ENCODE measurements around the gene MZT2B.
"Not testable (repeated sequence)": the region's sequence is repeated elsewhere in the genome, so short reads cannot be mapped to it uniquely, and the experiment has no call there.

The MZT2B gene

DNA sequence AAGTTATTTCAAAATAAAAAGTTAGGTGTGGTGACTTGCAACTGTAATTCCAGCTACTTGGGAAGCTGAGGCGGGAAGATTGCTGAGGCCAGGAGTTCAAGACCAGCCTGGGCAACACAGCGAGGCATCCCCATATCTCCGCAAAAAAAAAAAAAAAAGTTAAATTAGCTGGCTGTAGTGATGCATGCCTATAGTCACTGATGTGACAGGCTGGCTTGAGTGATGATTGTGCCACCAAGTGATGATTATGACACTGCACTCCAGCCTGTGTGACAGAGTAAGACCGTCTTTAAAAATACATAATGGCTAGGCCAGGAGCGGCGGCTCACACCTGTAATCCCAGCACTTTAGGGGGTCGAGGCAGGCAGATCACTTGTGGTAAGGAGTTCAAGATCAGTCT lies 12.2 kb upstream of the MZT2B start:
- no peak for DNase-seq (ENCODE audit: low read depth in 2 of 2, low spot score in 1 of 2)

DNA sequence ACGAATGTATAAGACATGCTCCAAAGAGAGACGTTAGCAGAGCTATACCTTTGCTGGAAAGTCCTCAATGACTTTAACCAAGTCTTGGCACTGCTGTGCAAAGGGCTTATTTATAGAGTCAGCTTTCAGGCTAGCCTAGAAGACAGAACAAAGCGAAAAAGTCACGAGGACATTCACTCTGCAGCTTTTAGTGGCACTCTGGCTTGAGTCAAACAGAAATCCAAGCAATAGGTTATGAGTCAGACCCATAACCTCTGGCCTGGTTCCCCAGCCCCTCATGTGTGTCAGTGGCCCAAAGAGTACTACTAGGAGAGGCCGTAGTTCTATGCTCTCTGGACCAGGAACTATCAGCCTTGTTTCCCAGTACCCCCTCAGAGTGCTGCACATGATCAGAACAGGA lies 7.2 kb upstream of the MZT2B start:
- DNase-seq (ENCODE audit: low read depth in 2 of 2, low spot score in 1 of 2), result not testable (repeated sequence)

GRCh38 chr2:130180404-130181324 lies 1.4 kb upstream of the MZT2B start:
- not testable (repeated sequence) for DNase-seq (ENCODE audit: low read depth in 2 of 2, low spot score in 1 of 2)

DNA sequence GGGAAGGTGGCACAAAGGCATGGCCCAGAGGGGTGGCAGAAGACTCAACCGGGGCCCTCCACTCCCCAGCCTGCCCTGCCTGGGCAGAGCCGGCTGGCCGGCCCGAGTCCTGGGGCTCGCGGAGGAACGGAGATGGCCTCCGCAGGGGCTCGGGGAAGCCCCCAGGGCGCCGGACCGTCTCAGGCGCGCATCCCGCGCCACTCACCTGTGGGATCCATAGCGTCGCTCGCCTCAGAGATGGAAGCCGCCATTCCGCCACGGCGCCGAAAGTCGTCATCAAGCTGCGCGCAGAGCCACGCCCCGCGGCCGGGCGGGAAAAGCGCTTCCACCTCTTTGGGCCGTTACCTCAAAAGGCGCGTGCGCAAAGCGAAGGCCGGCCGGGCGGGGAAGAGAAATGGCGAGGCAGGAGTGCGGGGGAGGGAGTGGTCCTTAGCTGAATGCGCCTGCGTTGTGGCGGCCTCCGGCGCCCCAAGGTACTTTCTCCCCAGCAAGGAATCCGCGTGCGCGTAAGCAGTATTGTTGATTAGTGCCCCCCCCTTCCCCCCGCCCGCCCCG lies 660 bp upstream of the MZT2B start, which contains the start of gene SMPD4:
TSS of gene SMPD4 (minus strand) at position 278 of the 555 bp plus-strand sequence. CDS start 5,010 bp downstream, outside the sequence.
- peak; percentile 95 to 96 for DNase-seq (ENCODE audit: low read depth in 2 of 2, low spot score in 1 of 2)

- DNase-seq (ENCODE audit: low read depth in 2 of 2, low spot score in 1 of 2), result not testable (repeated sequence)
Measured at GRCh38 chr2:130182826-130183511, 907 bp downstream of the MZT2B start.

- DNase-seq (ENCODE audit: low read depth in 2 of 2, low spot score in 1 of 2), result no peak
Measured at GRCh38 chr2:130183512-130184373, 1.7 kb downstream of the MZT2B start.

DNA sequence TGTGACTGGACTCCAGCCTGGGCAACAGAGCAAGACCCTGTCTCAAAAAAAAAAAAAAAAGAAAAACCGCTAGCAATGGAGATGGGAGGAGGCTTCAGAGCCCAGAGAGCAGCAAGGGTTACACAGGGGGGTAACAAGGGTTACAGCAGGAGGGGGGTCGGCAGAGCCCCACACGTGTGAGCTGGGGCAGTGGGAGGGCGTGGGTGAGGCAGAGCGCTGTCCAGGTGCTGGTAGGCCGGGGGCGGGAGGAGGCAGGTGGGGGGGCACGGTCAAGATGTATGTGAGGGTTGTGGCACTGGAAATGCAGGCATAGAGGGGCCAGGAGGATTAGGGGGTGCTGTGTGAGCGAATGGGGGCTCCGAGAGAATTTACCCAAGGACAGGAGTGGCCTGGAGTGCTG lies 3.4 kb downstream of the MZT2B start:
- DNase-seq (ENCODE audit: low read depth in 2 of 2, low spot score in 1 of 2), result no peak

- no peak for DNase-seq (ENCODE audit: low read depth in 2 of 2, low spot score in 1 of 2)
Measured at GRCh38 chr2:130185896-130186295, 3.8 kb downstream of the MZT2B start.

DNA sequence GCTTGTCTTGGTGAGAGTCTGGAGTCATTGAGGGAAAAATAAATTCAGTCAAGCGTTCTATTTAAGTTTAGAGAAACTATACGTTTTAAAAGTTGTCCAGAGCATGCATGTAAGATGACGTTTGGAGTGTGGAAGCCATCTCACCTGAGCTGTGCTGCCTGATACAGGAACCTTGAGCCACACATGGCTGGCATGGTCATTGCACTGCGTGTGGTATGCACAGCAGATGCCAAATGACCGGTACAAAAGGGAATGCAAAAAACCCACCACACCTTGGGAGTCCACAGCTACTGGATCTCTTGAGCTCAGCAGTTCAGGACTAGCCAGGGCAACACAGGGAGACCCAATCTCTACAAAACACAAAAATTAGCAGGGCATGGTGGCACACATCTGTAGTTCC lies 4.3 kb downstream of the MZT2B start:
- no peak for DNase-seq (ENCODE audit: low read depth in 2 of 2, low spot score in 1 of 2)

DNA sequence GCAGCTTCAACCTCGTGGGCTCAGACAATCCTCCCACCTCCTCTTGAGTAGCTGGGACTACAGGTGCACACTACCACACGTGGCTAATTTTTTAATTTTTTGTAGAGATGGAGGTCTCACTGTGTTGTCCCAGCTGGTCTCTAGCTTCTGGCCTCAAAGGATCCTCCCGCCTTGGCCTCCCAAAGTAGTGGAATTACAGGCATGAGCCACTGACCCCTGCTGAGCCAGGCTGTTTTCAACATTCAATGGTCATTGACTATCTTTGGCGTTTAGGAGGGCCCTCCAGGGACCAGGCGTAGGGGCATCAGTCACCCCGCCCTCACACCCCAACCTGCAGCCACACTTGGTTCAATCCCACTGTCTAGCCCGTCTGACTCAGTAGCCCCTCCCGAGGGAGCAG lies 5.2 kb downstream of the MZT2B start:
- DNase-seq (ENCODE audit: low read depth in 2 of 2, low spot score in 1 of 2), result no peak

GRCh38 chr2:130187859-130188792 lies 6.1 kb downstream of the MZT2B start:
- DNase-seq (ENCODE audit: low read depth in 2 of 2, low spot score in 1 of 2), result not testable (repeated sequence)

- not testable (repeated sequence) for DNase-seq (ENCODE audit: low read depth in 2 of 2, low spot score in 1 of 2)
Measured at GRCh38 chr2:130188958-130189357, 6.9 kb downstream of the MZT2B start.

DNA sequence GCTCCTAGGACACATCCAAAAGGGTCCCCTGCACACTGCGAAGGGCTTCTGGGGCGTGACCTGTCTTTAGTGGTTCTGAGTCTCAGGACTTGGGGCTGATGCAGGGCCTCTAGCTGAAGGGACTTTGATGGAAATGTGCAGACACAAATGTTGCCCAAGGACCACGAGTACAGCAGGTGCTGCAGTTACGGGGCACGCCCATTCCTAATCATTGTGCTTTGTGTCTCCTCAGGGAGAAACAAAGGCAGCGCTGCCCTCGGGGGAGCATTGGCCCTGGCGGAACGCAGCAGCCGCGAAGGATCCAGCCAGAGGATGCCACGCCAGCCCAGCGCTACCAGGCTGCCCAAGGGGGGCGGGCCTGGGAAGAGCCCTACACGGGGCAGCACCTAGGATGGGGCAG lies 8.2 kb downstream of the MZT2B start:
- no peak for DNase-seq (ENCODE audit: low read depth in 2 of 2, low spot score in 1 of 2)

- DNase-seq (ENCODE audit: low read depth in 2 of 2, low spot score in 1 of 2), result not testable (repeated sequence)
Measured at GRCh38 chr2:130191319-130191718, 9.3 kb downstream of the MZT2B start.

GRCh38 chr2:130192451-130192850 lies 10.4 kb downstream of the MZT2B start:
- not testable (repeated sequence) for DNase-seq (ENCODE audit: low read depth in 2 of 2, low spot score in 1 of 2)

- not testable (repeated sequence) for DNase-seq (ENCODE audit: low read depth in 2 of 2, low spot score in 1 of 2)
Measured at GRCh38 chr2:130193824-130194223, 11.8 kb downstream of the MZT2B start.

DNA sequence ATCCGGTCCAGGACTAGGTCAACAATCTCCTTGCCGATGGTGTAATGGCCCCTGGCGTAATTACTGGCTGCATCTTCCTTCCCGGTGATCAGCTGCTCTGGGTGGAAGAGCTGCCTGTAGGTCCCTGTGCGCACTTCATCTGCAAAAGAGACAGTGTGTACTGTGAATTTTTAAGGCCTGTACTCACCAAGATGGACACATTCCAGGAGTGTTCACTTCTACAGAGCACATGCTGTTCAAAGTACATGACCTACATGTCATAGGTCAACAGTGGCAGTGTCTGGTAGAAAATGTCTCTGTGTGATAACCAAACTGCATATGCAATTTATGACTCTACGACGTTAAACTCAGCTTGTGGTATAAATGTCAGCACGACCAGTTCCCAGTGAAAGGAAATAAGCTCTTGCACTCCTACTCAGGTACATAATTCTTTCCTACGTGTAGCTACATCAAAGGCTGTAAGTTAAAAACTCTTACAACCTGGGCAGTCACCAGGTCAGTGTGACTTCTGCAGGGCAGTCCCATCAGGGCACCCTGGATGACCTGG lies 13.1 kb downstream of the MZT2B start:
- not testable (repeated sequence) for DNase-seq (ENCODE audit: low read depth in 2 of 2, low spot score in 1 of 2)

GRCh38 chr2:130196052-130196451 lies 14.0 kb downstream of the MZT2B start:
- DNase-seq (ENCODE audit: low read depth in 2 of 2, low spot score in 1 of 2), result not testable (repeated sequence)

- DNase-seq (ENCODE audit: low read depth in 2 of 2, low spot score in 1 of 2), result no peak
Measured at GRCh38 chr2:130198343-130198742, 16.3 kb downstream of the MZT2B start, which contains the start of gene TUBA3E. TUBA3E (minus strand) TSS chr2:130198439; CDS start chr2:130198360, 79 bp downstream.
